ENCODE data around the gene PXDN.

The PXDN gene

GRCh38 chr2:1607236-1607920 is 136.9 kb downstream of the PXDN start:
- no peak overlapping the region for H2AFZ ChIP-seq (ENCODE audit: low read depth, low read length)
- no peak overlapping the region for H3K4me2 ChIP-seq (ENCODE audit: insufficient read depth, low read length)
- H3K27ac ChIP-seq (ENCODE audit: low read length): no peak overlapping the region
- H3K4me3 ChIP-seq (ENCODE audit: low read depth in 1 of 2, low read length in 2 of 2): no peak overlapping the region
- H3K27me3 ChIP-seq (ENCODE audit: insufficient read depth, low read length, poor library complexity): no peaks in the 10 kb centered on the region
- H3K9me3 ChIP-seq (ENCODE audit: insufficient read depth, low read length, severe bottlenecking): no peaks in the 10 kb centered on the region
- DNase-seq (no peak), ATAC-seq (ENCODE audit: insufficient read depth, low read depth) (no peak)
- H3K36me3 ChIP-seq (ENCODE audit: insufficient read depth, low read length): no peaks in the 10 kb centered on the region
- H4K20me1 ChIP-seq (ENCODE audit: insufficient read depth, low read length): no peaks in the 10 kb centered on the region
- H3K4me1 ChIP-seq (ENCODE audit: insufficient read depth, low read length): peaks cover 11% of the 10 kb centered on the region; the same call in 1 of the 2 replicates
- no peak overlapping the region for H3K9ac ChIP-seq (ENCODE audit: low read depth, low read length)
- no peaks in the 10 kb centered on the region for H3K79me2 ChIP-seq (ENCODE audit: insufficient read depth, low read length)
- no peak for TF ChIP-seq CTCF (IDR thresholded peaks at IDR 0.05; ENCODE audit: borderline replicate concordance, extremely low read depth, low read length, poor library complexity, severe bottlenecking)
- TF ChIP-seq EZH2 (IDR thresholded peaks at IDR 0.05; ENCODE audit: borderline replicate concordance, low read depth, low read length, severe bottlenecking): no peak

- Histone ChIP-seq H4K20me1 (ENCODE audit: insufficient read depth, low read length) (no peaks in the 10 kb centered on the region), H3K27ac (ENCODE audit: low read length) (no peak overlapping the region), H3K9me3 (ENCODE audit: insufficient read depth, low read length, severe bottlenecking) (no peaks in the 10 kb centered on the region), H3K27me3 (ENCODE audit: insufficient read depth, low read length, poor library complexity) (no peaks in the 10 kb centered on the region), H3K4me1 (ENCODE audit: insufficient read depth, low read length) (peaks cover 11% of the 10 kb centered on the region; the same call in 1 of the 2 replicates), H3K4me3 (ENCODE audit: low read depth in 1 of 2, low read length in 2 of 2) (no peak overlapping the region), H3K9ac (ENCODE audit: low read depth, low read length) (no peak overlapping the region), H3K4me2 (ENCODE audit: insufficient read depth, low read length) (no peak overlapping the region), H3K79me2 (ENCODE audit: insufficient read depth, low read length) (no peaks in the 10 kb centered on the region), H3K36me3 (ENCODE audit: insufficient read depth, low read length) (no peaks in the 10 kb centered on the region), H2AFZ (ENCODE audit: low read depth, low read length) (no peak overlapping the region)
- TF ChIP-seq CTCF (IDR thresholded peaks at IDR 0.05; ENCODE audit: borderline replicate concordance, extremely low read depth, low read length, poor library complexity, severe bottlenecking): no peak
- no peak for TF ChIP-seq EZH2 (IDR thresholded peaks at IDR 0.05; ENCODE audit: borderline replicate concordance, low read depth, low read length, severe bottlenecking)
- ATAC-seq (ENCODE audit: insufficient read depth, low read depth) (no peak), DNase-seq (no peak)
Measured at GRCh38 chr2:1606421-1607235, 137.7 kb downstream of the PXDN start.

GRCh38 chr2:1606046-1606400 is 138.3 kb downstream of the PXDN start:
- Histone ChIP-seq H3K4me2 (ENCODE audit: insufficient read depth, low read length) (no peak overlapping the region), H3K27me3 (ENCODE audit: insufficient read depth, low read length, poor library complexity) (no peaks in the 10 kb centered on the region), H3K4me3 (ENCODE audit: low read depth in 1 of 2, low read length in 2 of 2) (no peak overlapping the region), H3K36me3 (ENCODE audit: insufficient read depth, low read length) (no peaks in the 10 kb centered on the region), H2AFZ (ENCODE audit: low read depth, low read length) (no peak overlapping the region), H4K20me1 (ENCODE audit: insufficient read depth, low read length) (no peaks in the 10 kb centered on the region), H3K79me2 (ENCODE audit: insufficient read depth, low read length) (no peaks in the 10 kb centered on the region), H3K27ac (ENCODE audit: low read length) (no peak overlapping the region), H3K9ac (ENCODE audit: low read depth, low read length) (no peak overlapping the region), H3K9me3 (ENCODE audit: insufficient read depth, low read length, severe bottlenecking) (no peaks in the 10 kb centered on the region), H3K4me1 (ENCODE audit: insufficient read depth, low read length) (peaks cover 11% of the 10 kb centered on the region; the same call in 1 of the 2 replicates)
- DNase-seq: no peak
- ATAC-seq (ENCODE audit: insufficient read depth, low read depth): no peak
- TF ChIP-seq CTCF (IDR thresholded peaks at IDR 0.05; ENCODE audit: borderline replicate concordance, extremely low read depth, low read length, poor library complexity, severe bottlenecking): no peak
- no peak for TF ChIP-seq EZH2 (IDR thresholded peaks at IDR 0.05; ENCODE audit: borderline replicate concordance, low read depth, low read length, severe bottlenecking)
